MCF 10A (cell line): ENCODE measurements around the gene XRCC3. TPM values are rescaled to one million over a fixed set of nuclear protein-coding genes. Genes with fewer than 3 reads are reported as not detected.

Source experiments
- BruUV-seq: library from RNA; stranded (reverse); fragments of 400-500 nt; replicated peaks from 2 replicates; lab custom pipeline; 2021; lab: Mats Ljungman, UMichigan
- CTCF ChIA-PET: fragments of 300-600 bp; sonication (Branson Sonifier 250); formaldehyde crosslinking; extraction: SDS; loops from one replicate; lab custom pipeline; 2021; ENCODE audit warnings: antibody characterized with exemption, inconsistent platforms; lab: Yijun Ruan, JAX
- POLR2A ChIA-PET: fragments of 300-600, 350-650 bp; sonication (Branson Sonifier 250); formaldehyde crosslinking; extraction: SDS; loops from one replicate; lab custom pipeline; 2020; ENCODE audit warnings: antibody characterized with exemption, inconsistent platforms; lab: Yijun Ruan, JAX
- DNase-seq: peaks from one replicate; pipeline ENCODE4 v3.0.0-alpha.2; 2018; ENCODE audit not compliant: unreplicated experiment
- H3K27ac Mint-ChIP-seq: one replicate; pipeline ENCODE4 v1.8.0; 2022; ENCODE audit warnings: mild to moderate bottlenecking, low read depth, mixed read lengths; ENCODE audit not compliant: unreplicated experiment
- H3K27me3 Mint-ChIP-seq: one replicate; pipeline ENCODE4 v1.8.0; 2022; ENCODE audit warnings: mixed read lengths; ENCODE audit not compliant: insufficient read depth, unreplicated experiment
- H3K36me3 Mint-ChIP-seq: one replicate; pipeline ENCODE4 v1.8.0; 2022; ENCODE audit warnings: mild to moderate bottlenecking, moderate library complexity, mixed read lengths; ENCODE audit not compliant: insufficient read depth, unreplicated experiment
- H3K4me1 Mint-ChIP-seq: one replicate; pipeline ENCODE4 v1.8.0; 2022; ENCODE audit warnings: mixed read lengths; ENCODE audit not compliant: insufficient read depth, unreplicated experiment
- H3K4me3 Mint-ChIP-seq: one replicate; pipeline ENCODE4 v1.8.0; 2022; ENCODE audit warnings: mild to moderate bottlenecking, moderate library complexity, mixed read lengths; ENCODE audit not compliant: unreplicated experiment
- H3K9me3 Mint-ChIP-seq: one replicate; pipeline ENCODE4 v1.8.0; 2022; ENCODE audit warnings: mixed read lengths; ENCODE audit not compliant: unreplicated experiment
- intact Hi-C: fragments of 100-400 bp; cut with micrococcal nuclease; formaldehyde crosslinking; loops from 2 replicates; pipeline ENCODE4 v1.14.1; 2022
- total RNA-seq: library from RNA; stranded (reverse); gene quantifications from 2 replicates; pipeline ENCODE4 v1.2.3, GENCODE V29; 2022
- TF ChIP-seq, protein P1 (sequence below): fragments of 200-600 bp; IDR thresholded peaks from one replicate; pipeline ENCODE4 v1.8.0; 2022; ENCODE audit warnings: antibody characterized with exemption, mild to moderate bottlenecking; ENCODE audit not compliant: unreplicated experiment

Gene XRCC3
- total RNA-seq, 1 experiment from 2014 or later = 17.5 TPM

GRCh38 chr14:103738701-103739451, 23.6 kb upstream of the XRCC3 start:
- intact Hi-C loops = no loop called here
- no TSS peak for BruUV-seq
- TF ChIP-seq, protein P1, sequence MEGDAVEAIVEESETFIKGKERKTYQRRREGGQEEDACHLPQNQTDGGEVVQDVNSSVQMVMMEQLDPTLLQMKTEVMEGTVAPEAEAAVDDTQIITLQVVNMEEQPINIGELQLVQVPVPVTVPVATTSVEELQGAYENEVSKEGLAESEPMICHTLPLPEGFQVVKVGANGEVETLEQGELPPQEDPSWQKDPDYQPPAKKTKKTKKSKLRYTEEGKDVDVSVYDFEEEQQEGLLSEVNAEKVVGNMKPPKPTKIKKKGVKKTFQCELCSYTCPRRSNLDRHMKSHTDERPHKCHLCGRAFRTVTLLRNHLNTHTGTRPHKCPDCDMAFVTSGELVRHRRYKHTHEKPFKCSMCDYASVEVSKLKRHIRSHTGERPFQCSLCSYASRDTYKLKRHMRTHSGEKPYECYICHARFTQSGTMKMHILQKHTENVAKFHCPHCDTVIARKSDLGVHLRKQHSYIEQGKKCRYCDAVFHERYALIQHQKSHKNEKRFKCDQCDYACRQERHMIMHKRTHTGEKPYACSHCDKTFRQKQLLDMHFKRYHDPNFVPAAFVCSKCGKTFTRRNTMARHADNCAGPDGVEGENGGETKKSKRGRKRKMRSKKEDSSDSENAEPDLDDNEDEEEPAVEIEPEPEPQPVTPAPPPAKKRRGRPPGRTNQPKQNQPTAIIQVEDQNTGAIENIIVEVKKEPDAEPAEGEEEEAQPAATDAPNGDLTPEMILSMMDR = no peak
- H3K27me3 Mint-ChIP-seq = no peaks in the 10 kb centered on the region
- H3K36me3 Mint-ChIP-seq = peaks cover 55% of the 10 kb centered on the region
- DNase-seq = no peak
- no peaks in the 10 kb centered on the region for H3K9me3 Mint-ChIP-seq
- ChIA-PET POLR2A (interaction anchor here (1.4 kb wide), 1 partner anchor 64 kb away, joined by 3 read pairs; no protein-coding TSS in a partner anchor), CTCF (no interaction called here)
- no peaks in the 10 kb centered on the region for H3K4me1 Mint-ChIP-seq
- H3K27ac Mint-ChIP-seq = no peak overlapping the region
- no peak overlapping the region for H3K4me3 Mint-ChIP-seq

- intact Hi-C loops = no loop called here
- no peaks in the 10 kb centered on the region for H3K9me3 Mint-ChIP-seq
- BruUV-seq = no TSS peak
- no peak overlapping the region for H3K27ac Mint-ChIP-seq
- no peaks in the 10 kb centered on the region for H3K27me3 Mint-ChIP-seq
- ChIA-PET POLR2A (interaction anchor here (1.4 kb wide), 1 partner anchor 64 kb away, joined by 3 read pairs; no protein-coding TSS in a partner anchor), CTCF (no interaction called here)
- no peak for DNase-seq
- TF ChIP-seq, protein P1 = no peak
- no peak overlapping the region for H3K4me3 Mint-ChIP-seq
- peaks cover 62% of the 10 kb centered on the region for H3K36me3 Mint-ChIP-seq
- no peaks in the 10 kb centered on the region for H3K4me1 Mint-ChIP-seq
Measured at GRCh38 chr14:103738166-103738565, 22.9 kb upstream of the XRCC3 start.

DNA sequence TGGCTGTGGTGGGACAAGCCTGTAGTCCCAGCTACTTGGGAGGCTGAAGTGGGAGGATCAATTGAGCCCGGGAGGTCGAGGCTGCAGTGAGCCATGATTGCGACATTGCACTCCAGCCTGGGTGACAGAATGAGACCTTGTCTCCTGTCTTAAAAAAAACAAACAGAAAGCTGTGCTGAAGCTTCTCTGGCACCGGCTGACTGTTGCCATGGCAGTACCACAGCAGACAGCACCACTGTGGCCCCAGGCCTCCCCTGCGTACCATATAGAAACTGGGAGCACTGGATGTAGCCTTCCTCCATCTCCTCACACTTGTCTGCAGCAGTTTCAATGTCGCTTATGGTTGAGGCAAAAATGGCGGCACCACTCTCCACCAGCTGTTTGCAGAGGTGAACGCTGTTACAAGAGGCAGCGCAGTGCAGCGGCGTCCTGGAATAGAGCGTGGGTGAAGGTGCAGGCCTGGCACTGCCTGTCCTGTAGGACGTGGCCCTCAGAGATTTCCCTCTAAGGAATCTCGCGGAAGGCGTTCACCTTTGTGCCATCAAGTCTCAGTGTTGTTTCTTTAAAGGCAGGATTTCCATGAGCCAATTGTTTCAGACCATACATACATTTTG, 22.3 kb upstream of the XRCC3 start:
- ChIA-PET CTCF (interaction anchor here (0.7 kb wide), 1 partner anchor 56 kb away, joined by 3 read pairs; no protein-coding TSS in a partner anchor), POLR2A (interaction anchor here (1.4 kb wide), 1 partner anchor 65 kb away, joined by 3 read pairs; no protein-coding TSS in a partner anchor)
- H3K27me3 Mint-ChIP-seq = no peaks in the 10 kb centered on the region
- DNase-seq = no peak
- no peak overlapping the region for H3K4me3 Mint-ChIP-seq
- H3K4me1 Mint-ChIP-seq = no peaks in the 10 kb centered on the region
- TF ChIP-seq, protein P1 = no peak
- intact Hi-C loops = no loop called here
- no TSS peak for BruUV-seq
- peaks cover 67% of the 10 kb centered on the region for H3K36me3 Mint-ChIP-seq
- no peak overlapping the region for H3K27ac Mint-ChIP-seq
- H3K9me3 Mint-ChIP-seq = no peaks in the 10 kb centered on the region
